ENCODE measurements around the gene ATP2A2.

GRCh38 chr12:110312581-110313360, 31.7 kb downstream of the ATP2A2 start:
- no peak for TF ChIP-seq CTCF (IDR thresholded peaks at IDR 0.05)
- no peak for TF ChIP-seq ZFX (IDR thresholded peaks at IDR 0.05; ENCODE audit: borderline replicate concordance)
